ENCODE measurements around the gene FAF2.

FAF2 gene

DNA sequence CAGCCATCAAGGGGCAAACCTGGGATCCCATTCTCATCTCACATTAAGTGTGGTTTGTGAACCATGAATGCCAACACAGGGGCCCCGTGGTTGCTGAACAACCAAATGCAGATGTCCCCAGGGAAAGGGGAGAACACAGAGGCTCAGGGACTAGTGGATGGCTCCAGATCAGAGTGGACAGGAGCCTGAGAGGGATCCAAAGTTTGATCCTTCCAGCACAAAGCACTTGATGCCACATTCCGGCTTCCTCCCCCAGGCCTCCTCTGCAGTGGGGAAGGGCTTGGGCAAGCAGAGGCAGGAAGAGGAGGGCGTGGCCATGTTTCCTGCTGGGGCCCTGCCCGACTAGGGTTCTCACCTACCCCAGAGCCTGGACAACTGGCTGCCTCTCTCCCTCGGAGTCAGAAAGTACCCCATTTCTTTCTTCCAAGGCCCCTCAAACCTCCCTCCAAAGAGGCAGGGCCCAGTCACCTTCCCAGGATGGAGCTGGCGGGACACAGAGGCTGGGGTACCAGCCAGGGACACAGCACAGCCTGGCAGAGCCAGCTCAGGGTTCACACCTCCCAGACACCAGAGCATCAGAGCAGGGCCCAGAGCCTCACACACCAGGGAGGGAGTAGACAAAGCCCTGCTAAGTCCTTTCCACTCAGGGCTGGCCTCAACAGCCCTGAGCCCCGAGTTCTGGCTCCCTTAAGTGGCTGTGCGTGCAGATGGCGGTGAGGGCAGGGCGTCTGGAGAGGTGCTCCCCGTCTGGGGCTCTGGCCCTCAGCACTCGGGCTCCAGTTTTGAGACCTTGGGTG lies 93.4 kb downstream of the FAF2 start:
- TF ChIP-seq, protein P1, sequence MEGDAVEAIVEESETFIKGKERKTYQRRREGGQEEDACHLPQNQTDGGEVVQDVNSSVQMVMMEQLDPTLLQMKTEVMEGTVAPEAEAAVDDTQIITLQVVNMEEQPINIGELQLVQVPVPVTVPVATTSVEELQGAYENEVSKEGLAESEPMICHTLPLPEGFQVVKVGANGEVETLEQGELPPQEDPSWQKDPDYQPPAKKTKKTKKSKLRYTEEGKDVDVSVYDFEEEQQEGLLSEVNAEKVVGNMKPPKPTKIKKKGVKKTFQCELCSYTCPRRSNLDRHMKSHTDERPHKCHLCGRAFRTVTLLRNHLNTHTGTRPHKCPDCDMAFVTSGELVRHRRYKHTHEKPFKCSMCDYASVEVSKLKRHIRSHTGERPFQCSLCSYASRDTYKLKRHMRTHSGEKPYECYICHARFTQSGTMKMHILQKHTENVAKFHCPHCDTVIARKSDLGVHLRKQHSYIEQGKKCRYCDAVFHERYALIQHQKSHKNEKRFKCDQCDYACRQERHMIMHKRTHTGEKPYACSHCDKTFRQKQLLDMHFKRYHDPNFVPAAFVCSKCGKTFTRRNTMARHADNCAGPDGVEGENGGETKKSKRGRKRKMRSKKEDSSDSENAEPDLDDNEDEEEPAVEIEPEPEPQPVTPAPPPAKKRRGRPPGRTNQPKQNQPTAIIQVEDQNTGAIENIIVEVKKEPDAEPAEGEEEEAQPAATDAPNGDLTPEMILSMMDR (IDR thresholded peaks at IDR 0.05; ENCODE audit: low read depth, low read length, missing control alignments), result no peak
- no peak for DNase-seq (ENCODE audit: low read depth)
- H3K4me3 ChIP-seq (ENCODE audit: low read depth, low read length), result no peak overlapping the region

GRCh38 chr5:176542135-176542595 lies 94.0 kb downstream of the FAF2 start:
- no peak for DNase-seq (ENCODE audit: low read depth)
- peak overlapping the region; percentile 60 for H3K4me3 ChIP-seq (ENCODE audit: low read depth, low read length)
- TF ChIP-seq, protein P1 (IDR thresholded peaks at IDR 0.05; ENCODE audit: low read depth, low read length, missing control alignments), result no peak

DNA sequence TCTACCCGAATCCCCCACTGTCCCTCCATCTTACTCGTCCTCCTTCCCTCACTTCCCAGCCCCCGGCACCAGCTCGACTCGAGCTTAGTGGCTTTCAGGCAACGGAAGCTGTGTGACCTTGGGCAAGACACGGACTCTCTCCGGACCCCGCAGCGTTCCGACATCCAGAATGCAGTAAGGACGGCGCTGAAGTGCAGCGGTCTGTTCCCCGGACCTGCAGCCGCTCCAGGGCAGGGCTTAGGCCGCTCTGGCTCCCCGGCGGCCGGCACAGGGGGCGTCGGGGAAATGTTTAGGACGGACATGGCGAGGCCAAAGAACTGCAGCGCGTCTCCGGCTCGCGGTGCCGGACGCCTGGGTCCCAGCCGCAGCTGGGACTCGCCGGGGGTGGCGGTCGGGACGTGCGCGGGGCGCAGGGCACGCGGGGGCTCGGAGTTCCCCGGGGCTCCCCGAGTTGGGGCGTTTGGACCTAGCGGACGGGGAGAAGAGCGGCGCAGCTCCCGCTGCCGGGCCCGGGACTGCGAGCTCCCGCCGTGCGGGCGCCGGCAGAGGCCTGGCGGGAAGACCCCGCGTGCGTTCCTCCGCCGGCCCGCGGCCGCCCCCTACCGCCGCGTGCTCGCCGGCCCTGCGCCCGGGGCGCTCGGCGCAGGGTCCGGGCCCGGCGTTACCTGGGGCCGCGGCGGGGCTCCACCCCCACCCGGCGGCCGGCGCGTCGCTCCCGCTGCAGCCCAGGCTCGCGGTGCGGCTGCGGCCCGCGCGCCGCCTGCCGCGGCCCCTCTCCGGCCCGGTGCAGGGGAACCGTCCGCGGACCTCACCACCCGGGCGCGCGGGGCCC lies 94.6 kb downstream of the FAF2 start:
- no peak for DNase-seq (ENCODE audit: low read depth)
- TF ChIP-seq, protein P1 (IDR thresholded peaks at IDR 0.05; ENCODE audit: low read depth, low read length, missing control alignments), result peak; percentile 27
- peak overlapping the region; percentile 60 for H3K4me3 ChIP-seq (ENCODE audit: low read depth, low read length)

DNA sequence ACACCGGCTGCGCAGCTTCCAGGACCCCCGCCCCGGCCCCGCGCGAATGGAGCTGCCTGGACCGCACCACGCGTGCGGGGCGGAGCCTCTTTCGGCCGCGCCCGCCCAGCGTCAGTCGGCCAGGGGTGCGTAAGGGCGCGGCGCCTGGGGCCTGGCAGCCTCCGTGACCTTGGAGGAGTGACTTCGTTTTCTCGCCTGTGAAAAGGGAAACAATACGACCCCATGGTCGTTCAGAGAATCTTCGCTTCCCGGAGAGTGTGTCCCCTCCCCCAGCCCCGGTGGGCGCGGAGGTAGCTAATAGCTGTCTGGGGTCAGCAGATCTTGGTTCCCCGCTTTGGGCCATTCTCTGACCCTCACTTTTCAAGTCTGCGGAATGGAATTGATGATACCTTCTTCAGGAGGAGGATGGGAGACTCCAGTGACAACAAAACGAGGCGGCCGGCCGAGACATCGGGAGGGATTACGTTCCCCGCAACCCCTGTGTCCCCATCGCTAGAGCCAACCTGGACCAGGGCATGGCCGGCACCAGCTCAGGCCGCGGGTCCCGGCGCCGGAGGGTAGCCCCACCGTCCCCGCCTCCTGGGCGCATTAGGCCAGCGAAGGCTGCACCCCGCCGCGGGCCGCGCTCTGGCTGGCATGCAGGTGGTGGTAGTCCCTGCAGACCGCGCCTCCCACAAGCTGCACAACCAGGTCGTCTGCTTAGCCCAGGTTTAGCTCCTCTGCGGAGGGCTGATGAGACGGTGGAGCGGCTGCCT lies 95.4 kb downstream of the FAF2 start:
- no peak for DNase-seq (ENCODE audit: low read depth)
- H3K4me3 ChIP-seq (ENCODE audit: low read depth, low read length), result peak overlapping the region; percentile 60
- TF ChIP-seq, protein P1 (IDR thresholded peaks at IDR 0.05; ENCODE audit: low read depth, low read length, missing control alignments), result no peak

- H3K4me3 ChIP-seq (ENCODE audit: low read depth, low read length), result no peak overlapping the region
- no peak for DNase-seq (ENCODE audit: low read depth)
- TF ChIP-seq, protein P1 (IDR thresholded peaks at IDR 0.05; ENCODE audit: low read depth, low read length, missing control alignments), result no peak
Measured at GRCh38 chr5:176545388-176545736, 97.2 kb downstream of the FAF2 start.

- no peak for DNase-seq (ENCODE audit: low read depth)
- TF ChIP-seq, protein P1 (IDR thresholded peaks at IDR 0.05; ENCODE audit: low read depth, low read length, missing control alignments), result no peak
- no peak overlapping the region for H3K4me3 ChIP-seq (ENCODE audit: low read depth, low read length)
Measured at GRCh38 chr5:176545737-176546509, 97.7 kb downstream of the FAF2 start.

Measured in GM12864 (cell line).